NOMO-1 treated with DMSO at 0.1 percent for 48 hours (cell line): ENCODE results near the gene OTULIN.

Source experiments
- DNase-seq: peaks from one replicate; lab custom pipeline; 2025; ENCODE audit not compliant: unreplicated experiment; lab: John Stamatoyannopoulos, UW

The OTULIN gene

DNA sequence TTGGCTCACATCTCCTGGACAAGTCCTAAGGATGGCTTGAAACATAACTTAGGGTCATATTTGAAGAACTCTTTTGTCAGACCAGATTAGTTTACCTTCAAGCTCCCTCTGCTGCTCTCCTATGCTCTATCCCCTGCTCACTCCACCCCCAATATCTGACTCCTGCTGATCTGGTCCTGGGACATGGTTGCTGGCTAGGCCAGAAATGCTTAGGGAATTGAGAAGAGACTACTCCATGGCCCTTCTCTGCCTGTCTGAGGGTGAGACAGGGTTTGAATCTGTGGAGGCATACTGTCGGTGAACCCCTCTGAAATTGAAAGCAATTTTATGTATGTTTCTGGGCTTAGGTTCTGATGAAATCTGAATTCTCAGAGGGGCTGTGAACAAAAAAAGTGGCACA is 3.3 kb downstream of the OTULIN start:
- no peak for DNase-seq

- DNase-seq = no peak
Measured at GRCh38 chr5:14668181-14668591, 3.7 kb downstream of the OTULIN start.

DNA sequence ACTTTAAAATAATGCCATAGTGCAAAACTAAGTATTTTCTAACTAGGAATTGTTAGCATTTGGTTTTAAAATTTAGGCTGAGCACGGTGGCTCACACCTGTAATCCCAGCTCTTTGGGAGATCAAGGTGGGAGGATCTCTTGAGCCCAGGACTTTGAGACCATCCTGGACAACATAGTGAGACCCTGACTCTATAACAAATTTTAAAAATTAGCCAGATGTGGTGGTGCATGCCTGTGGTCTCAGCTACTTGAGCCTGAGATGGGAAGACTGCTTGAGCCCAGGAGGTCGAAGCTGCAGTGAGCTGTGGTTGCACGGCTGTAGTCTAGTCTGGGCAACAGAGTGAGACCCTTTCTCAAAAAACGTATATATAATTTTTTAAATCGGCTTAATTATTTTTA is 4.9 kb downstream of the OTULIN start:
- DNase-seq = no peak

DNA sequence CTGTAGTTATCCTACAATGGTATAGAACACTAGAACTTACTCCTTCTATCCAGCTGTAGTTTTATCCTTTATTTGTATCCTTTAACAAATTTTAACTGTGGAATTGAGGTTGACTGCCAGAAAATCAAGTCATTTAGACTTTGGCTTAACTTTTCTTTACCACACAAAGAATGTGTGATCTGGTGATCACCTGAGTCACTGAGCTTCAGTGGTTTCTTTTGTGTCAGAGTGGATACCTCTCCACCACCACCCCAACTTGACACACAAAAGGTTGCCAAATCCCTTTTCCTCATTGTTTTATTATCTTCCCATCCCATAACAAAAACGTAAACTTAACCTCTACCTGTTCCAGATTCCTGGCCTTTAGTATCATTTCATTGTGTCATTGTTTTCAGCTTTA is 5.5 kb downstream of the OTULIN start:
- DNase-seq = no peak

- no peak for DNase-seq
Measured at GRCh38 chr5:14671414-14671813, 6.9 kb downstream of the OTULIN start.

- DNase-seq = peak; percentile 61
Measured at GRCh38 chr5:14672082-14672481, 7.6 kb downstream of the OTULIN start.

- DNase-seq = no peak
Measured at GRCh38 chr5:14672484-14673394, 8.2 kb downstream of the OTULIN start.

- DNase-seq = no peak
Measured at GRCh38 chr5:14673443-14673842, 8.9 kb downstream of the OTULIN start.

DNA sequence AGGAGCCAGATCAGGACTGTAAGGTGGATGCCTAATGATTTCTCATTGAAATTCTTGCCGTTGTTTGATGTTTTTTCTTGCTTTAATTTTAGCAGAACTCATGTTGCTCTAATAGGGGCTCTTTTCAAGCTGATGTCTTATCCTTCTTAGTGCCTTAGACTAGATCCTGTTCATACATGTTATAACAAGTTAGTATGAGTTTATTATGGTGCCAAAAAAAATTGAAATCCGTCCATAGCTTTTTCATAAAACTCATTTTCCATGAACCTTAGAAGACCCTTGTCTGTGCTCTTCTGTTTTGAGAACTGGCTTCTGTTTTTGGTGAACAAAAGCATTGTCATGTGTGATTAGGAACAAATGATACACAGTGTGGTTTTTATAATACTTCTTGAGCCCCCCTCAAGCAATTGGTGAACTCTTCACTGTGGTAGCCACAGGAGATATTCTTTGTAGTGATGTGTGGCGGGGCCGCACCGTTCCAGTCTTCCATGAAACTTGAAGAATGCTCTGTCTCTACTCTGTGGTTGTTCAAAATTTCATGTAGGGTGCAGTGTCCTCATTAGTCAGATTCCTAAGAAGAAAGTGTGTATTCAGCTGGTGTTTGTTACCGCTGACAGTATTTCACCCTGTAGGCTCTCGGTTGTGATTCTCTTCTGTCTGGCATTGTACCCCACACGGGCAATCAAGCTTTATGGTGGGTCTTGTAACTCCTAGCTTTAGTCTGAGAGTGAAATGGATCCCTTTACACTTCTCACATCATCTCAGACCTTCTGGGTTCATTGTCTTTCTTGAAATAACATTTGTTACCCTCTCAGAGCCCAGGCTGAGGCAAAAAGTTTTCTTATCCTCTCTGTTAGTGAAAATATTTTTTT is 10.7 kb downstream of the OTULIN start:
- no peak for DNase-seq

DNA sequence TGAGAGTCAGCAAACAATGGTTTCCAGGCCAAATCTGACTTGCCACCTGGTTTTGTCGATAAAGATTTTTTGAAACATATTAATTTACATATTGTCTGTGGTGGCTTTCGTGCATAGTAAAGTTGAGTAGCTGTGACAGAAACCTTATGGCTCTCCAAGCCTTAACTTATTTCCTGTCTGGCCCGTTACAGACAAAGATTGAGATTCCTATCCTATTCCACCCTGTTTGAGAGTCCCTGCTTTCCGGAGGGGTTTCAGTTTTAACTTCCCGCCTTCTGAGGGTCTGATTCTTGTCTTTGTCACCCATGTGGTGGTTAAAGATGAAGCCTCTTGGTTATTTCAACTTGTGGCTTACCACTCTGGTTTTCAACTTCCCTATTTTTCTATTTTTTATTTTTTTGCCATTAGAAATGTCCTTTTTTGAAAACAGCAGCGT is 11.4 kb downstream of the OTULIN start:
- peak; percentile 93 for DNase-seq

GRCh38 chr5:14676320-14676719 is 11.8 kb downstream of the OTULIN start:
- peak; percentile 83 for DNase-seq

GRCh38 chr5:14678773-14679334 is 14.3 kb downstream of the OTULIN start:
- no peak for DNase-seq

- no peak for DNase-seq
Measured at GRCh38 chr5:14679595-14679994, 15.1 kb downstream of the OTULIN start.

DNA sequence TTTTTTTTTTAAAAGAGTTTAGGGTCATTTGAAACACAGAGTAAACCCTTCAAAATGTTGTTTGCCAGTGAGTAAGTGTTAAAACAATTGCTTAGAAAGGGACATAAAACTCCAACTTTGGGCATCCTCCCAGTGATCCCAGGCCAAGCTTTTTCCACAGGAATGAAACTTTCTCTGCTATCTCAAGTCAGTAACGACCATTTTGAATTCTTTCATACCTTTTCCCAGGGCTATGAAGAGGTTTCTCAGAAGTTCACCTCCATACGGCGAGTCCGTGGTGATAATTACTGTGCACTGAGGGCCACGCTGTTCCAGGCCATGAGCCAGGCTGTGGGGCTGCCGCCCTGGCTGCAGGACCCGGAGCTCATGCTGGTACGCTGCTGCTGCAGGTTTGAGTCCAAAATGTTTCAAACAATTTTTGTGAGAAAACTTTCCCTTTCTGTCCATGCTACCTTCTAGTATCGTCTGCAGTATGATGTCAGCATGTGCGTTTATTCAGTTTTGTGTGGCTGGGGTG is 16.8 kb downstream of the OTULIN start:
- DNase-seq = no peak

DNA sequence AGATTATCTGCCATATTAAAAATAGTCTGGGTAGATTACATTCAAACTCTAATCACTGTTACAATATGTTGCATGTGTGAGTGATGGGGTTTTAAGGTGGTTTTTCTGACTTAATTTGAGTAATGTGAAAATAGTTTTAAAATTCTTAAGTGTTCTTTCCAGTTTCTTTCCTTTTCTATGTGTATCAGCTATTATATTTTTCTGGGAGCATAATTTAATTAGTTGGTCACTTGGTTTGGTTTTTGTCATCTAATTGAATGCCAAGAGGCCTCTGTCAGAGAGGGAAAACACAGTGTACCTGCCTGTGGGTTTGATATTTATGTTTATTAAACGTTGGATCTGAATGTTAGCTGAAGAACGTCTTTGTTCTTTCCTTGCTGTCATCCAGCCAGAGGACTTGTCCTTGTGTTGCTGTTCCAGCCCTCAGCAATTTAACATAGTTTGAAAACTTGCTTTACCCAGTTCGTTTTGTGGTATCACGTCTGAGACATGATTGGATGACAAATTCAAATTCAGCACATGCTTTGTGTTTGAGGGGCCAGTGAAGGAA is 19.5 kb downstream of the OTULIN start:
- DNase-seq = no peak

- DNase-seq = no peak
Measured at GRCh38 chr5:14684757-14685156, 20.2 kb downstream of the OTULIN start.

GRCh38 chr5:14685757-14686156 is 21.2 kb downstream of the OTULIN start:
- peak; percentile 65 for DNase-seq

DNA sequence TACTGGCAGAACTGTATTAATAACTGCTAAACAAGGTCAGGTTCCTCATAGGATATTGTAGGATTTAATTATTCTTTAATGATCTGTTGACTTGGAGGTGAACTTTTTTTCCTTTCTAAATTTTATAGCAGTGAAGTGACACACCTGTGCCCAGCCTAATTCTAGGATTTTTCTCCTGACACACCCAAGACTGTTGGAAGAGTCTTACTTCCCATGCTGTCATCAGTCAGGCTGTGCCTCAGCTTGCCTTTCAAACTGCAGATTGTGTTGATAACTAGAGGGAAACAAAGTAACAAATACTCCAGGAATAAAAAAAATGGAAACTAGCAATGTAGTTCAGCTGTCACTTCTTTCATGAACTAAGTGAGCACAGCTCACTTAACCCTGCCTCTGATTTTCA is 22.0 kb downstream of the OTULIN start:
- DNase-seq = no peak

- no peak for DNase-seq
Measured at GRCh38 chr5:14687023-14687665, 22.6 kb downstream of the OTULIN start.

DNA sequence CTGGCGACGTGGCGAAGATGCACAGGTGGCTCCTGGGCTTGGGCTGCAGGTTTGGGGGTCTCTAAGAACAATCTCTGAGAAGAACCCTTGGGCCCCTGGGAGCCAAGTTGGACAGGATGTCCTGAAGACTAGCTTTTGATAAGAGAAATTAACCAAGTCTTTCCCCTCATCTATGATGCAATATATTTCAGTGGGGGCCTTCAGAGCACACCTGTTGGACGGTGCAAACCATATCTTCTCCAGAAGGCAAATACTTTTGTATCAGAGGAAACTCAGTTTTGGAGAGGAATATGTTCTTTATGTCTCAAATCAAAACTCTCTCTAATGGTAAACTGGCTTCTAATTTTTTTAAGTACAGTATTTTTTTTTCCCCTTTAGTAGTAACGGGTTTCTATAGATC is 28.6 kb downstream of the OTULIN start:
- no peak for DNase-seq

DNA sequence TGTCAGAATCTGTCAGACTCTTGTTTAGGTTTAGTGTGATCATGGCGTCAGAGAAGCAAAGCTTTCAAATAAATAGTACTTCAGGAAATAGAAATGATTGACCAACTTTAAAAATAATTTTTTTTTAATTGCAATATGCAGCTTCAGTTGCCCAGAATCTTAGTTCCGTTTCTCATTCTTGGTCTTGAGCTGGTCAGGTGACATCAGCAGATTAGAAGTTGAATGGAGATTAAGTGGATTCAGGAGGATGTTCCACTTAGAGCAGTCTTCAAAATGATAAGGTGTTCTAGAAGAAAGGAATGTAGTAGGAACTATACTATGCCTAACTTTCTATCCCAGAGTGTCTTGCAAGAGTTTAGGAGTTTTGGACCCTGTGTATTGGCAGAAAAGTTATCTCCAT is 30.6 kb downstream of the OTULIN start:
- no peak for DNase-seq
